NCI-H524 treated with DMSO at 0.1 percent for 48 hours (cell line): ENCODE results near the gene DMXL2.
A peak's percentile ranks its signal among the peaks of the same experiment; 100 is the strongest.
"Not testable (repeated sequence)": the region's sequence is repeated elsewhere in the genome, so short reads cannot be mapped to it uniquely, and the experiment has no call there.

Source experiments
- DNase-seq: peaks from one replicate; lab custom pipeline; 2025; lab: John Stamatoyannopoulos, UW

DMXL2 gene

DNA sequence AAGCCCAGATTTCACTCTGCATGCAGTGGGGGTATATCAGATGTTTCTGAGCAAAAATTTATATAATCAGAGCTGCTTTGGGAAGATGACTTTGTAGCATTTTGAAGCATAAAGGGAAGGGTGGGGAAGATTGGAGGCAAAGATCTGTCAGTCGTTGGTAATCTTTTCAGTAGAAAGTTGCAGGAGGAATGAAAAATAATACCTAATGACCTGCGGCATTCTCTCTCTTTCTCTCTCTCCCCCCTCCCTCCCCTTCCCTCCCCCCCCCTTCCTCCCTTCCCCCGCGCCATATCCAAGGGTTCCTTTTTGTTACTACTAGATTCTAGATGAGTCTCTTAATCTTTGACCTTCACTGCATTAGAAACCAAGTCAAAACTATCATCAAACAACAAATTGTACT, 1.5 kb upstream of the DMXL2 start:
- DNase-seq = no peak

- DNase-seq = no peak
Observed at GRCh38 chr15:51623386-51623938, 891 bp upstream of the DMXL2 start.

- no peak for DNase-seq
Observed at GRCh38 chr15:51621936-51622603, 501 bp downstream of the DMXL2 start.

DNA sequence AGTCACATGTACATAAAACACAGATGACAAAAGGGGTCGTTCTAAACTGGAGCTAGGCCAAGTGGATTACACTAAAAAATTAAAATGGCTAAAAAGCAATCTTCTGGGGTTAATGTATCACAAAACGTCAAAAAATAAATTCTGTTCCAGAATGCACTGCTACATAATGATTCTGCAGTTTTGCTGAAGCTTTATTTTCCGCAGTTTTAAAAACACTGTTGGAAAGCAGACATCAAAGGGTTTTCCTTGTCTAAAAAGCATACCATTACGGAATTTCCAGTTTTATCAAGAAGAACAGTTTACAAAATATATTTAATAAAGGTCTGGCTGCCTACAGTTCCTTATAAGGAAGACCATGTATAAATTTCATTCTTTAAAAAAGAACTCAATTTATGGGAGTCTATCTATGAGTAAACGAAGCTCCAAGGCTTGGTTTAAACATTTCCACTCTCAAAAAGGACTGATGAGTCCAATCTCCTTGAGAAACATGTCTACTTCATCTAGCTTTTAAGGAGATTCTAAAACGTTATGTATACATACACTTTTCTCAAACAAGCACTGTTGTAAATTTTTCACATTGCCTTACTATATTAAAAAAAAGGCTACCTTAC, 1.3 kb downstream of the DMXL2 start:
- DNase-seq = no peak

DNA sequence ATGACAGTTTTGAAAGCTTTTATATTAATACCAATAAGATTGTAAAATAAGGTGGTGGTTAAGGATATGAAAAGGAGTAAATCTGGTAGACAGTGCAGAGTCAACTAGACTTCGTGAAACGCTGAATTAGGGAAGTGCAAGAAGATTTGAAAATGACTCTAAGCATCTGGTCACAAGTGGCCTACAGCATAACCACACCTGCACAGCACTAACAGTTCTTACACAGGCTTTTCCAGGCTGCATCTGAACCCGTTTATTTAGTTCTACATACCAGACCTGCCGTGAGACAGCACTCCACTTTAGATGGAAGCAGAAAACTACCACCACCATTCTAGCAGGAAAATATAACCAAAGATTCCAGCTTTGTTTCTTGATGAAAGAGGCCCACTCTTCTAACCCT, 1.9 kb downstream of the DMXL2 start:
- DNase-seq = peak; percentile 64

- no peak for DNase-seq
Observed at GRCh38 chr15:51620122-51620521, 2.4 kb downstream of the DMXL2 start.

GRCh38 chr15:51619331-51620035, 3.1 kb downstream of the DMXL2 start:
- no peak for DNase-seq

DNA sequence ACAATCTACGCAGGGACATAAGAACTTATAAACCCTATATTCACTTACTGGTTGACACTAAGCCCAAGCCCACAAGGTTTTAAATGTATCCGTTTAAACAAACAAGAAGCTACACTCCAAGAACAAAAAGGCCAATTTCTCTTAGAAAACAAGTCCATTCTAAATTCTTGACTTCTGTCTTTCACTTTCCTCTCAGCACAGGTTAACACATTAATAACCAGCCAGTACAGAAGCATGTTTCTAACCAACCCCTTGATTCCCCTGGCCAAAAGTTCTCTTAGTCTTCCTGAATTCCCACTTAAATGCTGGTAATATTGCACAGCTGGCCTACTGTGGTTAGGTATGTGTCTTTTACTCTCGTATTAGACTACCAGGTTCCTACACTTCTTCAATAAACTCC, 4.7 kb downstream of the DMXL2 start:
- DNase-seq = no peak

DNA sequence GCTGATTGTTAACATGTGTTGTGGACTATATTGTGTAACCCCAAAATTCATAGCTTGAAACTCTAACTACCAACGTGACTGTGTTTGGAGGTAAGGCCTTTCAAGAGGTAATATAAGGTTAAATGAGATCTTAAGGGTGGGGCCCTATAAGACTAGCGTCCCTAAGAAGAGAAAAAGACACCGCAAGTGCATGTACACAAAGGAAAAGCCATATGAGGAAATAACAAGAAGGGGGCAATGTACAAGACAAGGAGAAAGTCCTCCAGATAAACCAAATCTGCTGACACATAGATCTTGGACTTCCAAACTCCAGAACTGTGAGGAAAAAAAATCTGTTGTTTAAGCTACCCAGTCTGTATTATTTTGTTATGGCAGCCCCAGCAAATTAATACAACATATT, 8.6 kb downstream of the DMXL2 start:
- DNase-seq = no peak

DNA sequence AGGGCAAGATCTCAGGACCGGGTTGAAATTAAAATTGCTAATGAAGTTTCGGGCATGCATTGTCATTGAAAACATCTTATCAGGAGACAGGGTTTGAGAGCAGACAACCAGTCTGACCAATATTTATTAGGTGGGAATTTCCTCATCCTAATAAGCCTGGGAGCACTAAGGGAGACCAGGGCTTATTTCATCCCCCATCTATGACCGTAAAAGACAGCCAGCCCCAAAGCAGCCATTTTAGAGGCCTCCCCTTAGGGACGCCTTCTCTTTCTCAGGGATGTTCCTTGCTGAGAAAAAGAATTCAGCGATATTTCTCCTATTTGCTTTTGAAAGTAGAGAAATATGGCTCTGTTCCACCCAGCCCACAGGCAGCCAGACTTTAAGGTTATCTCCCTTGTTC, 9.9 kb downstream of the DMXL2 start:
- DNase-seq = not testable (repeated sequence)

DNA sequence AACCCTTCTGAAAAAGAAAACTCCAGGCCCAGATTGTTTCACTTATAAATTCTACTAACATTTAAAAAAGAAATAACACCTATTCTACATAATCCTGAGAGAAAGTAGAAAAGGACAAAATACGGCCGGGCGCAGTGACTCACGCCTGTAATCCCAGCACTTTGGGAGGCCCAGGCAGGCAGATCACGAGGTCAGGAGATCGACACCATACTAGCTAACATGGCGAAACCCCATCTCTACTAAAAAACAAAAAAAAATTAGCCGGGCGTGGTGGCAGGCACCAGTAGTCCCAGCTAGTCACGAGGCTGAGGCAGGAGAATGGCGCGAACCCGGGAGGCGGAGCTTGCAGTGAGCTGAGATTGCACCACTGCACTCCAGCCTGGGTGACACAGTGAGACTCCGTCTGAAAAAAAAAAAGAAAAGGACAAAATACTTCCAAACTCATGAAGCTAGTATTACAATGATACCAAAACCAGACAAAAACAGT, 19.1 kb downstream of the DMXL2 start:
- DNase-seq = not testable (repeated sequence)

DNA sequence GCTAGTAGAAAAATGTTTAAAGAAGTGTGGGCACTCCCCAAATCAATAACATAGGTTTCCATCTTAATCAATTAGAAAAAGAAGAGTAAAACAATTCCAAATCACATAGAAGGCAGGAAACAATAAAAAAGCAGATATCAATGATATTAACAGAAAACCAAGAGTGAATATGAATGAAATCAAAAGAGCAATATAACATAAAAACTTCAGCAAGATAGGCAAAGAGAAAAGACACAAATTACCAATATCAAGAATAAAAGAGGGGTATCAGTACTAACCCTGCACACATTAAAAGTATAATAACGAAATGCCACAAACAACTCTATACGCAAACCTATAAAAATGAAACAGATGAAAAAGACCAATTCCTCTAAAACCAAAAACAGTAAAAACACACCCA, 19.6 kb downstream of the DMXL2 start:
- DNase-seq = no peak

GRCh38 chr15:51602484-51602883, 20.1 kb downstream of the DMXL2 start:
- no peak for DNase-seq

DNA sequence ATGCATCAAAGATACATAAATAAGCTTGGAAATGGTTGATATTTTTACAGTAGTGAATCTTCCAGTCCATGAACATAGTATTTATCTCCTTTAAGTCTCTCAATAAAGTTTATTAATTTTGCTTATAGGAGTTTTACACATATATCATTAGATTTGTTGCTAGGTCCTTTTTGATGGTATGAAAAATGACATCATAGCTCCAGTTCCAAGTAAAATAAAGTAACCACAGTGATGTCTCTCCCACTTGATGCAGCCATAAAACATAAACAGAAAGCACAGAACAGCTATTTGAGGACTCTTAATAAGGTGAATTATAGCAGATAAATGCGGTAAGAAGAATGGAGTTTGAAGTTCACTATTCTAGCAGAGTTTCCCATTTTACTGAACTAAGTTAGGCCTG, 20.8 kb downstream of the DMXL2 start:
- no peak for DNase-seq

- DNase-seq = no peak
Observed at GRCh38 chr15:51600114-51600513, 22.5 kb downstream of the DMXL2 start.

GRCh38 chr15:51589881-51590568, 32.5 kb downstream of the DMXL2 start:
- no peak for DNase-seq

- DNase-seq = no peak
Observed at GRCh38 chr15:51588966-51589365, 33.6 kb downstream of the DMXL2 start.

- DNase-seq = no peak
Observed at GRCh38 chr15:51585986-51586385, 36.6 kb downstream of the DMXL2 start.

DNA sequence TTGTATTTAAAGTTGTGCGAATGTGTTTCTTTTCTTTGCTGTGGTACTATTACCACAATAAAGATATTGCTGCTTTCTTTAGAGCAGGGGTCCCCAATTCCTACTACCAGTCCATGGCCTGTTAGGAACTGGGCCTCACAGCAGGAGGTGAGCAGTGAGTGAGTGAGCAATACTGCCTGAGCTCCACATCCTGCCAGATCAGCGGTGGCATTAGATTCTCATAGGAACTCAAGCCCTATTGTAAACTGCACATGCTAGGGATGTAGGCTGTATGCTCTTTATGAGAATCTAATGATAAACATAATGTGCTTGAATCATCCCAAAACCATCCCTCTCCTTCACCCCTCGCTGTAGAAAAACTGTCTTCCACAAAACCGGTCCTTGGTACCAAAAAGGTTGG, 41.6 kb downstream of the DMXL2 start:
- DNase-seq = no peak

DNA sequence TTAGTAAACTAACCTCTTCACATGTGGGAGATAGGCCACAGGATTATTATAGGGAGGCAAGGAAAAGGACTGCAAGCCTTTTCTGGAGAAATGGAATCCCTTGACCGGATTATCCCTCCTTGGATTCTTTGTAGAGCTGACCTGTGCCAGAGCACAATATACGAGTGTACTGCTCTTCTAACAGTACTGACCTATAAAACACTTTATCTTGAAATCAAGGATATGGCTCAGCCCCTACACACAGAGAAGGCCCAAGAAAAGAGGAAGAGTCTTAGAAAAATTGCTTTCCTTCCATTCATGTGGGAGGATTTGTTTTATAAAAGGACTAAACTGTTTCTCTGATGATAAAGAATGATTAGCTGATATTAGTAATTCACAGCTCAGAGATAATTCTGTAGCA, 42.2 kb downstream of the DMXL2 start:
- DNase-seq = no peak

DNA sequence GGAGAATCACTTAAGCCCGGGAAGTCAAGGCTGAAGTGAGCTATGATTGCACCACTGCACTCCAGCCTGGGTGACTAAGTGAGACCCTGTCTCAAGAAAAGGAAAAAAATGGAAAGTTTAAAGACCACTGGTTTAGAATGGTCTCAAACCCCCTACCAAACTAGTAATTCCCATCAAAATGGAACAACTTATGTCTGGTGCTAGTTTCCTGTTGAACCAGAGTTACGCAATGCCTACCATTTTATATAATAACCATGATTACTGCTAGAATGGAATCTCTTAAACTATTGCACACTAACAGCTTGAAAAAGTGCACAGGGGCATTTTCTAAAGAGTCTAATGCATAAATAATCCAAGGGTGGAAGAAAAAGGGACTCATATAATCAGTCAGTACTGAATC, 43.6 kb downstream of the DMXL2 start:
- no peak for DNase-seq

- DNase-seq = no peak
Observed at GRCh38 chr15:51577636-51578304, 44.8 kb downstream of the DMXL2 start.
